ES-I3 (cell line): ENCODE results near the gene NUP210.
A peak's percentile ranks its signal among the peaks of the same experiment; 100 is the strongest.

Experiments
- H3K36me3 ChIP-seq: 2 replicates; pipeline ENCODE4 v1.6.1; 2013; ENCODE audit warnings: mild to moderate bottlenecking, low read length, control low read depth, moderate library complexity; ENCODE audit not compliant: insufficient read depth
- H3K4me1 ChIP-seq: 2 replicates; pipeline ENCODE4 v1.6.1; 2013; ENCODE audit warnings: mild to moderate bottlenecking, control low read depth, low read length; ENCODE audit not compliant: insufficient read depth
- H3K9ac ChIP-seq: 2 replicates; pipeline ENCODE4 v1.6.1; 2013; ENCODE audit warnings: low read depth, mild to moderate bottlenecking, low read length, moderate library complexity
- H3K9me3 ChIP-seq: 2 replicates; pipeline ENCODE4 v1.6.1; 2013; ENCODE audit warnings: mild to moderate bottlenecking, low read length, moderate library complexity; ENCODE audit not compliant: control insufficient read depth, insufficient read depth

The NUP210 gene

DNA sequence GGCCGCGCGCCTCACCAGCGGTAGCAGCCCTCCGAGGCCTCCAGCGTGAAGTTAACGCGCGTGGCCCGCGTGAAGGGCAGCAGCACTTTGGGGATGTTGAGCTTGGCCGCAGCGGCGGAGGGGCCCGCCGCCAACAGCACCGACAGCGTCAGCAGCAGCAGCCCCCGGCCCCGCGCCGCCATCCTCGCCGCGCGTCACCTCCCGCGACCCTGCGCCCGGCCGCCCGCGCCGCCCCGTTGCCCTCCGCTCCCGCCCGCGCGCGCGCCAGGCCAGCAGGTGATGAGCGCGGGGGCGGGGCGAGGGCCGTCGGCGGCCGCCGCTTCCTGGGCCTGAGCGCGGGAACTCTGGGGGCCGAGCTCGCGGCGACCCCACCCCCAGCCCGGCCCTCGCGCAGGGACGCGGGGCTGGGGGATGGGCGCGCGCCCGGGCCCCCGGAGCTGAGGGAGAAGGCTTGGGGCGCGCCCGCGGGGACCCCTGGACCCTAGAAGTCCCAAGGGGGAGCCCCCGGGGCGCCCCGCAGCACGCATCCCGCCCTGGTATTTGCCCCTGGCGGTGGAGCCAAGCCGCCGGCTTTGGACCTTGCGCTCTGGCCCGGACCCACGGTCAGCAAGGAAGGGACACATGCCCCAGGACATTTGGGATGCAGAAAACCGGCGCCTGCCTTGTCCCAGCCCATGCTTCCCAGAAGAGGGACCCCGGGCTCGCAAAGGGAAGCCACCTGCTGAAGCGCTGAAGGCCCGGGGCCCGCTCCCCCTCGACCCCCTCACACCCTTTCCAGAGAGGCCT is at the start of gene NUP210:
Gene NUP210 (minus strand): TSS at position 278 of the 786 bp plus-strand sequence. CDS start 96 bp downstream, at position 182.
- no peaks in the 10 kb centered on the region for H3K36me3 ChIP-seq
- peaks cover 16% of the 10 kb centered on the region for H3K4me1 ChIP-seq
- peaks cover 5% of the 10 kb centered on the region; the same call in 1 of the 2 replicates for H3K9me3 ChIP-seq
- peak within 1 kb of the TSS; percentile 78 for H3K9ac ChIP-seq

DNA sequence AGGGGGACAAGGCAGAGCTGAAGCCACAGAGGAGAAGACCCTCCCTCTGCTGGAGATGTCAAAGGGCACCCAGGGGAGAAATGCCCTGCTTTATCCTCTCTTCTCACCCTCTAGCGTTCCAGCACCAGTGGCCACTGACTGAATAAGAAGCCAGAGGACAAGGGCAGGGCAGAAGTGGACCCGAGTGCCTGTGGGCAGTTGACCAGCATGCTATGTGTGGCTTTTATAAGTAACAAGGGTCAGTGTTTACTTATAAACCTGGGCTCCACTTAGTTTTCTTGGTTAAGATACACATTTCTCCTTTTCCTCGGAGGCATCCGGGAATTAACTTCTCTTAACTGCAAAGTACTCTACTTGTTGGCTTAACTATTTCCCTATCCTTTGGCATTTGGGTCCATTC is 46.7 kb upstream of the NUP210 start:
- Histone ChIP-seq H3K4me1 (peaks cover 4% of the 10 kb centered on the region; the same call in 1 of the 2 replicates), H3K36me3 (no peaks in the 10 kb centered on the region), H3K9me3 (no peaks in the 10 kb centered on the region), H3K9ac (no peak overlapping the region)

DNA sequence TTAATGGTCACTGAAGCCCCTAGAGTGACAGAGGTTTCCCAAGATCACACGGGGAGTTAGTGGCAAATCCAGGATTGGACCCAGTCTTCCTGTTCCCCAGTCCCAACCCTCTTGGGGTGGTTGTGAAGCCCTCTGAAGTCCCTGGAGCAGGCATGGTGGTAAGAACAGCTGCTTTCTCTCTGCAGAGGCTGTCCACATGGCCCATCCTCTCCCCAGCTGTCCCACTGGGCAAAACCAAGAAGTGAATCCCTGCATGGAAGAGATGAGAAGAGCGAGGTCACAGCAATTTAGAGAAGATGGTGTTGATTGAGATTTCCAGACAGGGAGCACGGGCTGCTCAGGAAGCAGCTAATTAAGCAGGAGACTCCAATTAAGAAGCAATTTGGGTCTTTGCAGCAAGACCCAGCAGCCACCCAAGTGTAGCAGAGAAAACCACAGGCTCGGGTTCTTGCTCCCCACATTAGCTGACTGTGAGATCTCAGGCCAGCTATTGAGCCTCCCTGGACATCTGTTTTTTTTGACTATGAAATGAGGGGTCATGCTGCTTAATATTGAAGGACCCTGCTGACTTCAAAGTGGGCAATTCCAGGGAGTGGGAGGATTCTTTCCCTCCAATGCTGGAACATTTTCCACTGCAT is 45.2 kb upstream of the NUP210 start:
- Histone ChIP-seq H3K36me3 (no peaks in the 10 kb centered on the region), H3K9ac (no peak overlapping the region), H3K4me1 (no peaks in the 10 kb centered on the region; the same call in 1 of the 2 replicates), H3K9me3 (no peaks in the 10 kb centered on the region)

DNA sequence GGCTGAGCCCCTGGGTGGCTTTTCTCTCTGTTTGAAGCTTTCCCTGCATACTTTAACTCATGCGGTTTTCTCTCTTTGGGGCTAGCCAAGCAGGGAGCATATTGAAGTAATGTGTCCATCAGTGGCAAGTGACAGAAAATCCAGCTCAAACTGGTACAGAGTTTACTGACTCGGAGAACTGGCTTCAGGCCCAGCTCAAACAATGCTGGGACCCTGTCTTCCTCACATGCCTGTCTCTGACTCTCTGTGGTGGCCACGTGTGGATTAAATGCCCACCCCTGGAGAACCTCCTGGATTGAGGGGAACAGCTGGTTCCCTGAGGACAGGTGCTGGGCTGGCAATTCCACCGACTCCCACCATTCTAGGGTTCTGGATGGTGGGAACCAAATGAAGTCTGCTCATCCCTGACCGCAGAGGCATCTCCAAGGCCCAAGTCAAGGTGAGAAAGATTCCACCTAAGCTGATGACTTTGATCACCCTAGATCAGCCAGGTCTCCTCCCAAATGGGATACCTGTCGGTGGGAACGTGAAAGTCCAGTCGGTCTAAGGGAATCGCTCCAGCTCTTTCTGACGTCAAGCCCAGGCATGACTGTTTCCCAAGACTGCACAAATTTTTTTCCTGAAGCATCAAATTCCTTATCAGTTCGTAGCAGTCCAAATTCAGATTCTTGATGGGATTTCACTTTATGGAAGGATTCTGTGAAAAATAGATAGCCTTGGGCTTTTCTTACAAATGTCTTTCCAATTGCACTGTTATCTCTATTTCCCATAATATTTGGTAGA is 43.7 kb upstream of the NUP210 start:
- no peaks in the 10 kb centered on the region; the same call in 1 of the 2 replicates for H3K4me1 ChIP-seq
- H3K9ac ChIP-seq, result no peak overlapping the region
- no peaks in the 10 kb centered on the region for H3K36me3 ChIP-seq
- no peaks in the 10 kb centered on the region for H3K9me3 ChIP-seq

DNA sequence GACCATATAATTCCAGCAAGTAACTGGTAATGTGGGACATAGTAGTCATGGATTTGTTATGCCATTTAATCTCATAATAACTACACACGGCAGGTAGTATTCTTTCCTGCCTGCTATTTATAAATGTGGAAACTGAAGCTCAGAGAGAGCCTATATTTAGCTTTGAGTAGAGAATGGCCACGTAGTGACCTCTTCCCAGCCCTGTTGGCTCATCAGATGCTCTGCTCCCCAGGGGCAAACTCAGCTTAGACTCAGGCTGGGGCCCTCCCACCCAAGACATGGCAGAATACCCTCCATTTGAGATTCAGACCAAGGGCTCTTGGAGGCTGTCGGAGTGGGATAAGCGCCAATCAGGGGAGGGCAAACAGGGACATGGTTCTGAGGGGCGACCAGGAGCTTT is 42.7 kb upstream of the NUP210 start:
- H3K36me3 ChIP-seq, result no peaks in the 10 kb centered on the region
- H3K9me3 ChIP-seq, result no peaks in the 10 kb centered on the region
- H3K4me1 ChIP-seq, result no peaks in the 10 kb centered on the region; the same call in 1 of the 2 replicates
- H3K9ac ChIP-seq, result no peak overlapping the region

DNA sequence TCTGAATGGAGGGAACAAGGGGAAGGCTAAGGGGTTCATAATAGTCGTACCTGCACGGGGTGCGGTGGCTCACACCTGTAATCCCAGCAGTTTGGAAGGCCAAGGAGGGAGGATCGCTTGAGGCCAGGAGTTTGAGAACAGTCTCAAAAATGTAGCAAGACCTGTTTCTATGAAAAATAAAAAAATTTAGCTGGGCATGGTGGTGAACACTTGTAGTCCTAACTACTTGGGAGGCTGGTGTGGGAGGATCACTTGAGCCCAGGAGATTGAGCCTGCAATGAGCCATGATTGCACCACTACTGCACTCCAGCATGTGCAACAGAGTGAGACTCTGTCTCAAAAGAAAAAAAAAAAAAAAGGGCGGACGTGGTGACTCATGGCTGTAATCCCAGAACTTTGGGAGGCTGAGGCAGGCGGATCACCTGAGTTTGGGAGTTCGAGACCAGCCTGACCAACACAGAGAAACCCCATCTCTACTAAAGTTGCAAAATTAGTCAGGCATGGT is 42.1 kb upstream of the NUP210 start:
- no peaks in the 10 kb centered on the region for H3K9me3 ChIP-seq
- no peaks in the 10 kb centered on the region; the same call in 1 of the 2 replicates for H3K4me1 ChIP-seq
- H3K36me3 ChIP-seq, result no peaks in the 10 kb centered on the region
- H3K9ac ChIP-seq, result no peak overlapping the region

DNA sequence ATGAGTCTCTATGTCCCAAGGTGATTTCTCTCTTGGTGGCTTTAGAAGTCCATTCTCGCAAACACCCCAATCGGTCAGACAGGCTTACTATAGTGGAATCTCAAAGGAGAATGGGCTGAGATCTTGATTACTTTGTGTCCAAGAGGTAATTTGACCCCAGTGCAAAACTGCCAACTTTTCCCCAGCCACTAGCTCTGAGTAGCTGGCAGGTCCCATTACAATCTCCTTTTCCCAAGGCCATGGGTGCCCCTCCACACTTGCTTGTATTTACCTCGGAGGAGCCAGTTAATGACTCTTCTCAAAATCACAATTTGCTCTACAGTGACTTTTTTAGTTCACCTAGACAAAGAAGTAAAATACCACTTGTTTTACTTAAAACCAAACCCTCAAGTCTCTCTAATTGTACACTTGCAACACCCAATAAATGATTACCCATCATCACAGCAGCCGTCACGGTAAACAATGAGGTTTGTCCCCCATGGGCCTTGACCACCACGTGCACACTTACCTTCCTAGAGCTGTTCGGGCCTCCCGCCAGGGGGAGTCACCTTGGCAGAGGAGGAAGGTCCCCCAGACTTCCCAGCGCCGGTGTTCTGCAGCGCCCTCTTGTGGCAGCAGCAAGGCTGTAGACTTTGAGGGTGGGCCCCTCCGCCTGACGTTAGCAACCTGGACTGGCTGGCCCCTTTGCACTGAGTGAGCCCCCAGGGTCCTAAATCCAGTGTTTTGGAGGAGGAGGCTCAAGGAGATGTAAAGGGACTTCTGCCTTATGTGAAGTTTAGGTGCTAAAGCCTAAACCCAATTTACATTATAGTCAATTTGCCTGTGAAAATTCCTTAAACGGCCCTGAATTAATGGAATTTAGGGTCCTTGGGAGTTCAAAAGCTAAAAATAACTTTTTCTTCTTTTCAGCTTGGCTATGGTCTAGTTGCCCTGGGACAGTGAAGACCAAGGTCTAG is 41.3 kb upstream of the NUP210 start:
- no peaks in the 10 kb centered on the region for H3K9me3 ChIP-seq
- no peak overlapping the region for H3K9ac ChIP-seq
- no peaks in the 10 kb centered on the region for H3K36me3 ChIP-seq
- no peaks in the 10 kb centered on the region; the same call in 1 of the 2 replicates for H3K4me1 ChIP-seq

DNA sequence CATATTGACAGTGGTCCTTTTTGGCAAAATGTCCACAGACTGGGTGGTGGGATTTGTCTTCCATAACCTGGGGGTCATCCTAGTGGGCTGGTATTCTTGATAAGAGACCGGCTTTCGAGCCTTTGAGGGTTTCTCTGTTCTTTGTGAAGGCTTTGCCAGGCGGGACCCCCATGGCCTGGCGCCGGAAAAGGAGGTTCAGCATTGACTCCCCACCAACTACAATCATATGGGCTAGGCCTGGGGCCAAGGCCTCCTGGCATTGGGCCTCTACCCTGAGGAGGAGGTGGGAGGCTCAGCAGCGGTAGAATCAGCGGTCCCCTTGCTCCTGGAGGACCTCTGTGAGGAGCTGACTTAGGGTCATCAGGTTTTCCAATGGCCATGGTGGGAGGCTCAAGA is 40.2 kb upstream of the NUP210 start:
- no peaks in the 10 kb centered on the region for H3K9me3 ChIP-seq
- H3K4me1 ChIP-seq, result peaks cover 4% of the 10 kb centered on the region
- H3K36me3 ChIP-seq, result no peaks in the 10 kb centered on the region
- H3K9ac ChIP-seq, result no peak overlapping the region

DNA sequence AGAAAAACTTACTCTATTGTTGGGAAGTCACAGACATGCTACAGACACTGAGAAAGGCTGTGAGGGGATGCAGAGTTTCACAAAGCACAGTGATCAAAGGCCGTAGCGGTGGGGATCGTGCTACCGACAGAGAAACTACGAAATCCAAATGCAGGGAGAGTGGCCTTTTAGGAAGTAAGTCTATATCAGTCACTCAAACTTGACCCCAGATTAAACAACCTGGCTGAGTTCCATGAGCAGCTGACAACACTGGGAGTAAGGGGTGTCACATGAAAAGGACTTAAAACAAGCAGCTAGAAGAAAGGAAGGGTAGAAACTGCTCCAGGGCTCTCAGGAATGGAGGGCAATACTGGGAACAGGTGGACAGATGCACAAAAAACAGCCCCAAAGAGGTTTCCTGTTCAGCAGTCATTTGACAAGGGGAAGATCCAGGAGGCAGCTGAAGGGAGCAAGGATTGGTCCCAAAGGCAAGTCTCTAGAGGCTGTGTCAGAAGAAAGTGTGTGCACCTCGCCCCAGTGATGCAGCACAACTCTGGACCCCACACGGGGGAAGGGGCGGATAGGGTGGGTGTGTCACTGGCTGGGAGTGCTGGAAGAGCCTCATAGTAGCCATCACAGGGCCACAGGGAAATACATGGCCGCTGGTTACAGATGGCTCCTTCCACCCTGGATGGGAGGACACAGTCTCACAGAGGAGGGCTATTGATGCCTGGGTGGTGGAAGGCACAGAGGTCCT is 39.7 kb upstream of the NUP210 start:
- H3K36me3 ChIP-seq, result no peaks in the 10 kb centered on the region
- peaks cover 8% of the 10 kb centered on the region for H3K4me1 ChIP-seq
- H3K9ac ChIP-seq, result no peak overlapping the region
- H3K9me3 ChIP-seq, result no peaks in the 10 kb centered on the region

DNA sequence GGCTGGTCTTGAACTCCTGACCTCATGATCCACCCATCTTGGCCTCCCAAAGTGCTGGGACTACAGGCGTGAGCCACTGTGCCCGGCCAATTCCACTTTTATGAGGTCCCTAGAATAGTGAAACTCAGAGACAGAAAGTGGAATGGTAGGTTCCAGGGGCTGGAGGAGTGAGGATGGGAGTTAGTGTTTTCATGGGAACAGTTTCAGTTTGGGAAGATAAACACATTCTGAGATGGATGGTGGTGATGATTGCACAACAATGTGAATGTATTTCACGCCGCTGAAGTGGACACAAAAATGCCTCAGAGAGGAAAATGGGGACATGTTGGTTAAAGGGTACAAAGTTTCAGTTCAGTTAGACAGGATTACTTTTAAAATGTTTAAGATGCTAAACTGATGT is 37.5 kb upstream of the NUP210 start:
- no peaks in the 10 kb centered on the region for H3K9me3 ChIP-seq
- H3K9ac ChIP-seq, result no peak overlapping the region
- H3K4me1 ChIP-seq, result peaks cover 8% of the 10 kb centered on the region
- H3K36me3 ChIP-seq, result no peaks in the 10 kb centered on the region

DNA sequence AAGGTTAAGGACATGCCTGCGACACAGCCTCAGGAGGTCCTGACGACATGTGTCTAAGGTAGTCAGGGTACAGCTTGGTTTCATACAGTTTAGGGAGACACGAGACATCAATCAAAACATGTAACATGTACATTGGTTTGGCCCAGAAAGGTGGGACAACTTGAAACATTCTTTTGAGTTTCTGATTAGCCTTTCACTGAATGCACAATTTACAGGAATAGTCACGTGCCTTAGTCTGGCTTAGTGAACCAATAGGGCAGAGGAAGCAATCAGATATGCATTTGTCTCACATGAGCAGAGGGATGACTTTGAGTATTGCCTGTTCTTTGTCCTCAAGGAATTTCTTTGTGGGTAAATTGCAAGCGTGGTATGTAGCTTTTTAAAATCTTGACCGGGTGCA is 35.5 kb upstream of the NUP210 start:
- H3K4me1 ChIP-seq, result peaks cover 8% of the 10 kb centered on the region
- no peaks in the 10 kb centered on the region for H3K36me3 ChIP-seq
- H3K9ac ChIP-seq, result no peak overlapping the region
- no peaks in the 10 kb centered on the region for H3K9me3 ChIP-seq

DNA sequence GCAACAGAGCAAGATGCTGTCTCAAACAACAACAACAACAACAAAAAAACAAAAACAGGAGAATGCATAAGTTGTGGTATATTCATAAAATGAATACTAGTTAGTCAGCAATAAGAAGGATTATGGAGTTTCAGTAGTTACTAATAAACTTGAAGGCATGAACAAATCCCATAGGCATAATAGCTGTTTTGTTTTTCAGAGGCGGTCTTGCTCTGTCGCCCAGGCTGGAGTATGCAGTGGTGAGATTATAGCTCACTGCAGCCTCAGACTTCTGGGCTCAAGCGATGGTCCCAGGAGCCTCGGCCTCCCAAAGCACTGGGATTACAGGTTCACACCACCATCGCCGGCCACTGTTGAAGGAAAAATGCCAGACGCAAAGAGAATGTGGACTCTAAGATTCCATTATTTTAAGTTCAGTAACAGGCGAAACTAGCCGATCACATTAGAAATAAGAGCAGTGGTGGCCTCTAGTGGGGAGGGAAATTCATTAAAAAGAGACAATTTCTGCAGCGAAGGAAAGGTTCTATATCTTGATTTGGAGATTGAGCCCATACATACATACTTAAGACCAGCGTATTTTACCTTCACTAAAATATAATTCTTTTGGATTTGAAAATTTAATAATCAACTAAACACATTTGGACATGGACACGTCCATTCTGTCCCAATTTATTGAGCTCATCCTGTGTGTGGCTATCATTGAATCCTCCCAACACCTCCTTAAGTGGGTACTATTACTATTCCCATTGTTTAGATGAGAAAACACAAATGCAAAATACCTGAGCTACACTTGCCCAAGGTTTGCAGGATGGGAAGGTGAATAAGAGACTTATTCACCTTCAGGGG is 32.6 kb upstream of the NUP210 start:
- no peaks in the 10 kb centered on the region for H3K9me3 ChIP-seq
- no peaks in the 10 kb centered on the region for H3K36me3 ChIP-seq
- H3K9ac ChIP-seq, result peak overlapping the region; percentile 54; the same call in 1 of the 2 replicates
- peaks cover 8% of the 10 kb centered on the region for H3K4me1 ChIP-seq
